Memory B cell (primary cell): ENCODE results near the gene TNFSF13.
"Not testable (repeated sequence)": the region's sequence is repeated elsewhere in the genome, so short reads cannot be mapped to it uniquely, and the experiment has no call there.

Source experiments
- ATAC-seq: fragments of 150-1000 bp; cut with Tn5 transposase; 2 replicates; pipeline ENCODE4 v1.10.0; 2021; ENCODE audit warnings: low read depth, mild to moderate bottlenecking, moderate library complexity
- DNase-seq, 2 donors: peaks; one replicate each; pipeline ENCODE4 v3.0.0; 2022; ENCODE audit warnings: low spot score in 2 of 2
- H3K27ac Mint-ChIP-seq: one replicate; pipeline ENCODE4 v1.8.0; 2022; ENCODE audit warnings: mild to moderate bottlenecking, moderate library complexity, mixed read lengths
- H3K27me3 Mint-ChIP-seq: one replicate; pipeline ENCODE4 v1.8.0; 2022; ENCODE audit warnings: mixed read lengths
- H3K36me3 Mint-ChIP-seq: one replicate; pipeline ENCODE4 v1.8.0; 2022; ENCODE audit warnings: mild to moderate bottlenecking, mixed read lengths
- H3K4me1 Mint-ChIP-seq: one replicate; pipeline ENCODE4 v1.8.0; 2022; ENCODE audit warnings: mixed read lengths
- H3K4me3 Mint-ChIP-seq: one replicate; pipeline ENCODE4 v1.8.0; 2022; ENCODE audit warnings: mild to moderate bottlenecking, moderate library complexity, mixed read lengths
- H3K9me3 Mint-ChIP-seq: one replicate; pipeline ENCODE4 v1.8.0; 2022; ENCODE audit warnings: mixed read lengths

Gene TNFSF13

GRCh38 chr17:7587420-7588151 lies 29.0 kb downstream of the TNFSF13 start:
- Mint-ChIP-seq H3K36me3 (peaks cover 17% of the 10 kb centered on the region), H3K27ac (no peak overlapping the region), H3K27me3 (no peaks in the 10 kb centered on the region), H3K9me3 (no peaks in the 10 kb centered on the region), H3K4me3 (no peak overlapping the region), H3K4me1 (peaks cover 8% of the 10 kb centered on the region)
- ATAC-seq (no peak), DNase-seq (no peak)

GRCh38 chr17:7588553-7589203 lies 30.1 kb downstream of the TNFSF13 start:
- no peak for ATAC-seq
- H3K36me3 Mint-ChIP-seq, result peaks cover 24% of the 10 kb centered on the region
- no peaks in the 10 kb centered on the region for H3K27me3 Mint-ChIP-seq
- no peaks in the 10 kb centered on the region for H3K9me3 Mint-ChIP-seq
- H3K4me1 Mint-ChIP-seq, result peaks cover 8% of the 10 kb centered on the region
- no peak overlapping the region for H3K27ac Mint-ChIP-seq
- DNase-seq, result no peak
- no peak overlapping the region for H3K4me3 Mint-ChIP-seq

- no peak overlapping the region for H3K27ac Mint-ChIP-seq
- DNase-seq (peak; percentile 66 to 74), ATAC-seq (peak; percentile 94)
- H3K27me3 Mint-ChIP-seq, result no peaks in the 10 kb centered on the region
- H3K4me3 Mint-ChIP-seq, result no peak overlapping the region
- H3K9me3 Mint-ChIP-seq, result no peaks in the 10 kb centered on the region
- peaks cover 30% of the 10 kb centered on the region for H3K36me3 Mint-ChIP-seq
- H3K4me1 Mint-ChIP-seq, result peaks cover 6% of the 10 kb centered on the region
Observed at GRCh38 chr17:7589204-7589868, 30.8 kb downstream of the TNFSF13 start.

GRCh38 chr17:7589891-7590691 lies 31.5 kb downstream of the TNFSF13 start, which contains the start of gene SOX15:
Gene SOX15, minus strand, starts transcription at chr17:7590094. Its CDS starts 418 bp downstream, at chr17:7589676.
- Mint-ChIP-seq H3K4me3 (no peak within 1 kb of the TSS), H3K36me3 (peaks cover 32% of the 10 kb centered on the region), H3K27ac (no peak within 1 kb of the TSS), H3K4me1 (peaks cover 2% of the 10 kb centered on the region), H3K9me3 (no peaks in the 10 kb centered on the region), H3K27me3 (no peaks in the 10 kb centered on the region)
- ATAC-seq (no peak), DNase-seq (no peak)

GRCh38 chr17:7590743-7591142 lies 32.2 kb downstream of the TNFSF13 start:
- Mint-ChIP-seq H3K36me3 (peaks cover 37% of the 10 kb centered on the region), H3K27ac (no peak overlapping the region), H3K4me1 (peaks cover under 1% of the 10 kb centered on the region), H3K27me3 (no peaks in the 10 kb centered on the region), H3K9me3 (no peaks in the 10 kb centered on the region), H3K4me3 (no peak overlapping the region)
- DNase-seq (no peak), ATAC-seq (no peak)

- ATAC-seq, result no peak
Observed at GRCh38 chr17:7591596-7591995, 33.0 kb downstream of the TNFSF13 start.

GRCh38 chr17:7592422-7593021 lies 34.0 kb downstream of the TNFSF13 start:
- no peaks in the 10 kb centered on the region for H3K9me3 Mint-ChIP-seq
- no peak overlapping the region for H3K27ac Mint-ChIP-seq
- no peaks in the 10 kb centered on the region for H3K27me3 Mint-ChIP-seq
- no peaks in the 10 kb centered on the region for H3K4me1 Mint-ChIP-seq
- DNase-seq (no peak), ATAC-seq (no peak)
- H3K36me3 Mint-ChIP-seq, result peaks cover 40% of the 10 kb centered on the region
- no peak overlapping the region for H3K4me3 Mint-ChIP-seq

More at GRCh38 chr17:7591596-7591995, 33.0 kb downstream of the TNFSF13 start:
- H3K4me1 Mint-ChIP-seq, result no peaks in the 10 kb centered on the region
- no peak overlapping the region for H3K27ac Mint-ChIP-seq
- no peak overlapping the region for H3K4me3 Mint-ChIP-seq
- no peak for DNase-seq
- H3K27me3 Mint-ChIP-seq, result no peaks in the 10 kb centered on the region
- H3K36me3 Mint-ChIP-seq, result peaks cover 39% of the 10 kb centered on the region
- no peaks in the 10 kb centered on the region for H3K9me3 Mint-ChIP-seq

GRCh38 chr17:7593296-7593695 lies 34.7 kb downstream of the TNFSF13 start:
- Mint-ChIP-seq H3K36me3 (peaks cover 38% of the 10 kb centered on the region), H3K27ac (no peak overlapping the region)
- no peak for ATAC-seq

GRCh38 chr17:7597561-7597960 lies 39.0 kb downstream of the TNFSF13 start:
- not testable (repeated sequence) for H3K4me1 Mint-ChIP-seq, ATAC-seq, H3K4me3 Mint-ChIP-seq, H3K27ac Mint-ChIP-seq, DNase-seq, H3K9me3 Mint-ChIP-seq, H3K27me3 Mint-ChIP-seq
- H3K36me3 Mint-ChIP-seq, result peaks cover 38% of the 10 kb centered on the region

More at GRCh38 chr17:7593296-7593695, 34.7 kb downstream of the TNFSF13 start:
- Mint-ChIP-seq H3K27me3 (no peaks in the 10 kb centered on the region), H3K4me3 (no peak overlapping the region), H3K9me3 (no peaks in the 10 kb centered on the region), H3K4me1 (no peaks in the 10 kb centered on the region)
- no peak for DNase-seq

GRCh38 chr17:7606280-7606679 lies 47.7 kb downstream of the TNFSF13 start:
- Mint-ChIP-seq H3K4me1 (peaks cover 13% of the 10 kb centered on the region), H3K27ac (no peak overlapping the region), H3K36me3 (peaks cover 20% of the 10 kb centered on the region), H3K4me3 (no peak overlapping the region), H3K9me3 (no peaks in the 10 kb centered on the region), H3K27me3 (no peaks in the 10 kb centered on the region)
- DNase-seq (no peak), ATAC-seq (no peak)

GRCh38 chr17:7610641-7611040 lies 52.1 kb downstream of the TNFSF13 start:
- DNase-seq, result no peak
- ATAC-seq, result no peak
- Mint-ChIP-seq H3K27me3 (no peaks in the 10 kb centered on the region), H3K36me3 (peaks cover 6% of the 10 kb centered on the region), H3K4me3 (no peak overlapping the region), H3K4me1 (peaks cover 34% of the 10 kb centered on the region), H3K9me3 (no peaks in the 10 kb centered on the region), H3K27ac (no peak overlapping the region)
